KMS-11 (cell line): ENCODE results near the gene VAV2.

Experiments used
- H2AFZ ChIP-seq: fragments of 200-600 bp; sonication (generic); 2 replicates; pipeline ENCODE4 v1.6.1; 2016; ENCODE audit warnings: antibody characterized with exemption, mixed run types, low read depth
- H3K27ac ChIP-seq: fragments of 200-600 bp; sonication (generic); 2 replicates; pipeline ENCODE4 v1.6.1; 2016; ENCODE audit warnings: mild to moderate bottlenecking, mixed run types
- H3K27me3 ChIP-seq: fragments of 200-600 bp; sonication (generic); 2 replicates; pipeline ENCODE4 v1.6.1; 2017; ENCODE audit warnings: mild to moderate bottlenecking, low read depth, mixed run types, moderate library complexity; ENCODE audit not compliant: insufficient read depth
- H3K36me3 ChIP-seq: fragments of 200-600 bp; sonication (generic); 2 replicates; pipeline ENCODE4 v1.6.1; 2017; ENCODE audit warnings: mild to moderate bottlenecking, mixed run types; ENCODE audit not compliant: insufficient read depth
- H3K4me1 ChIP-seq: fragments of 200-600 bp; sonication (generic); 2 replicates; pipeline ENCODE4 v1.6.1; 2016; ENCODE audit warnings: mild to moderate bottlenecking, low read depth, mixed run types; ENCODE audit not compliant: poor library complexity, severe bottlenecking
- H3K4me2 ChIP-seq: fragments of 200-600 bp; sonication (generic); 2 replicates; pipeline ENCODE4 v1.7.0; 2016; ENCODE audit warnings: mild to moderate bottlenecking, mixed run types
- H3K4me3 ChIP-seq: fragments of 200-600 bp; sonication (generic); IDR thresholded peaks from 2 replicates; pipeline ENCODE4 v1.6.1; 2017; ENCODE audit warnings: low read depth, low read length, mixed read lengths; ENCODE audit not compliant: insufficient read depth
- H3K79me2 ChIP-seq: fragments of 200-600 bp; sonication (generic); 2 replicates; pipeline ENCODE4 v1.6.1; 2016; ENCODE audit warnings: low read depth, mixed run types; ENCODE audit not compliant: insufficient read depth
- H3K9ac ChIP-seq: fragments of 200-600 bp; sonication (generic); 2 replicates; pipeline ENCODE4 v1.6.1; 2016; ENCODE audit warnings: mild to moderate bottlenecking, mixed run types
- H4K20me1 ChIP-seq: fragments of 200-600 bp; sonication (generic); 2 replicates; pipeline ENCODE4 v1.6.1; 2016; ENCODE audit warnings: mild to moderate bottlenecking, mixed run types; ENCODE audit not compliant: insufficient read depth
- TF ChIP-seq, protein P1 (sequence below): fragments of 200-600 bp; sonication (generic); conservative IDR thresholded peaks from 2 replicates; pipeline ENCODE4 v1.6.1; 2017; ENCODE audit warnings: low read depth, mild to moderate bottlenecking, antibody characterized with exemption, low read length, moderate library complexity, mixed read lengths

VAV2 gene

GRCh38 chr9:133775291-133775690, 216.8 kb downstream of the VAV2 start:
- no peak overlapping the region for H3K4me2 ChIP-seq
- H3K27ac ChIP-seq, result no peak overlapping the region
- no peaks in the 10 kb centered on the region for H4K20me1 ChIP-seq
- TF ChIP-seq, protein P1, sequence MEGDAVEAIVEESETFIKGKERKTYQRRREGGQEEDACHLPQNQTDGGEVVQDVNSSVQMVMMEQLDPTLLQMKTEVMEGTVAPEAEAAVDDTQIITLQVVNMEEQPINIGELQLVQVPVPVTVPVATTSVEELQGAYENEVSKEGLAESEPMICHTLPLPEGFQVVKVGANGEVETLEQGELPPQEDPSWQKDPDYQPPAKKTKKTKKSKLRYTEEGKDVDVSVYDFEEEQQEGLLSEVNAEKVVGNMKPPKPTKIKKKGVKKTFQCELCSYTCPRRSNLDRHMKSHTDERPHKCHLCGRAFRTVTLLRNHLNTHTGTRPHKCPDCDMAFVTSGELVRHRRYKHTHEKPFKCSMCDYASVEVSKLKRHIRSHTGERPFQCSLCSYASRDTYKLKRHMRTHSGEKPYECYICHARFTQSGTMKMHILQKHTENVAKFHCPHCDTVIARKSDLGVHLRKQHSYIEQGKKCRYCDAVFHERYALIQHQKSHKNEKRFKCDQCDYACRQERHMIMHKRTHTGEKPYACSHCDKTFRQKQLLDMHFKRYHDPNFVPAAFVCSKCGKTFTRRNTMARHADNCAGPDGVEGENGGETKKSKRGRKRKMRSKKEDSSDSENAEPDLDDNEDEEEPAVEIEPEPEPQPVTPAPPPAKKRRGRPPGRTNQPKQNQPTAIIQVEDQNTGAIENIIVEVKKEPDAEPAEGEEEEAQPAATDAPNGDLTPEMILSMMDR, result no peak
- H3K9ac ChIP-seq, result no peak overlapping the region
- H3K27me3 ChIP-seq, result no peaks in the 10 kb centered on the region
- no peaks in the 10 kb centered on the region for H3K79me2 ChIP-seq
- no peak overlapping the region for H3K4me3 ChIP-seq
- H3K4me1 ChIP-seq, result no peaks in the 10 kb centered on the region
- no peak overlapping the region for H2AFZ ChIP-seq
- H3K36me3 ChIP-seq, result no peaks in the 10 kb centered on the region

GRCh38 chr9:133774799-133775198, 217.3 kb downstream of the VAV2 start:
- Histone ChIP-seq H4K20me1 (no peaks in the 10 kb centered on the region), H3K79me2 (no peaks in the 10 kb centered on the region), H3K4me1 (no peaks in the 10 kb centered on the region), H3K27ac (no peak overlapping the region), H3K9ac (no peak overlapping the region), H3K4me3 (no peak overlapping the region), H3K27me3 (no peaks in the 10 kb centered on the region), H3K4me2 (no peak overlapping the region), H3K36me3 (no peaks in the 10 kb centered on the region), H2AFZ (no peak overlapping the region)
- TF ChIP-seq, protein P1, result no peak

- no peak overlapping the region for H3K9ac ChIP-seq
- no peaks in the 10 kb centered on the region for H3K36me3 ChIP-seq
- H3K4me1 ChIP-seq, result no peaks in the 10 kb centered on the region
- no peak overlapping the region for H3K4me3 ChIP-seq
- no peak overlapping the region for H2AFZ ChIP-seq
- no peaks in the 10 kb centered on the region for H4K20me1 ChIP-seq
- H3K27ac ChIP-seq, result no peak overlapping the region
- TF ChIP-seq, protein P1, result no peak
- no peaks in the 10 kb centered on the region for H3K27me3 ChIP-seq
- no peak overlapping the region for H3K4me2 ChIP-seq
- H3K79me2 ChIP-seq, result no peaks in the 10 kb centered on the region
Observed at GRCh38 chr9:133773889-133774655, 218.1 kb downstream of the VAV2 start.

GRCh38 chr9:133772581-133772980, 219.5 kb downstream of the VAV2 start:
- Histone ChIP-seq H3K27me3 (no peaks in the 10 kb centered on the region), H3K9ac (no peak overlapping the region), H3K27ac (no peak overlapping the region), H3K79me2 (no peaks in the 10 kb centered on the region), H3K4me3 (no peak overlapping the region), H4K20me1 (no peaks in the 10 kb centered on the region), H3K4me2 (no peak overlapping the region), H3K4me1 (no peaks in the 10 kb centered on the region), H3K36me3 (no peaks in the 10 kb centered on the region), H2AFZ (no peak overlapping the region)
- TF ChIP-seq, protein P1, result no peak
